RWPE2 (cell line): Measurements from ENCODE around the gene UNC5CL.

Source experiments
- ATAC-seq: fragments of 200-7000 bp; cut with Tn5 transposase; 3 replicates; pipeline ENCODE4 v1.9.1; 2021; ENCODE audit warnings: low read depth
- DNase-seq: peaks from one replicate; pipeline ENCODE4 v3.0.0-alpha.2; 2020; ENCODE audit warnings: low spot score
- H3K27ac ChIP-seq: fragments of 450-650 bp; 2 replicates; pipeline ENCODE4 v1.5.1; 2017; ENCODE audit warnings: mild to moderate bottlenecking; ENCODE audit not compliant: poor library complexity, severe bottlenecking
- H3K27me3 ChIP-seq: fragments of 250-450 bp; sonication (Bioruptor Pico); 2 replicates; pipeline ENCODE4 v1.5.1; 2021; ENCODE audit warnings: mild to moderate bottlenecking, moderate library complexity; ENCODE audit not compliant: insufficient read depth, poor library complexity, severe bottlenecking
- H3K36me3 ChIP-seq: fragments of 250-450 bp; sonication (Bioruptor Pico); 2 replicates; pipeline ENCODE4 v1.5.1; 2020; ENCODE audit warnings: low read depth, mild to moderate bottlenecking, moderate library complexity
- H3K4me1 ChIP-seq: fragments of 250-450 bp; sonication (Bioruptor Pico); 2 replicates; pipeline ENCODE4 v1.5.1; 2021; ENCODE audit warnings: mild to moderate bottlenecking, moderate library complexity; ENCODE audit not compliant: insufficient read depth, poor library complexity, severe bottlenecking
- H3K4me3 ChIP-seq: fragments of 250-450 bp; sonication (Bioruptor Pico); 2 replicates; pipeline ENCODE4 v1.5.1; 2021; ENCODE audit warnings: mild to moderate bottlenecking, moderate library complexity; ENCODE audit not compliant: severe bottlenecking
- H3K9me3 ChIP-seq: fragments of 250-450 bp; sonication (Bioruptor Pico); 2 replicates; pipeline ENCODE4 v1.5.1; 2021; ENCODE audit warnings: mild to moderate bottlenecking, moderate library complexity; ENCODE audit not compliant: severe bottlenecking
- CTCF ChIP-seq: fragments of 450-650 bp; IDR thresholded peaks from one replicate; pipeline ENCODE4 v1.5.1; 2017; ENCODE audit warnings: mild to moderate bottlenecking, moderate library complexity; ENCODE audit not compliant: poor library complexity, severe bottlenecking

Gene UNC5CL

GRCh38 chr6:41000248-41000647 is 38.8 kb downstream of the UNC5CL start:
- H3K27me3 ChIP-seq, result no peaks in the 10 kb centered on the region
- TF ChIP-seq CTCF, result no peak
- DNase-seq (no peak), ATAC-seq (no peak)
- H3K27ac ChIP-seq, result no peak overlapping the region
- H3K36me3 ChIP-seq, result no peaks in the 10 kb centered on the region
- H3K4me3 ChIP-seq, result no peak overlapping the region
- peaks cover 11% of the 10 kb centered on the region for H3K4me1 ChIP-seq
- no peaks in the 10 kb centered on the region for H3K9me3 ChIP-seq

DNA sequence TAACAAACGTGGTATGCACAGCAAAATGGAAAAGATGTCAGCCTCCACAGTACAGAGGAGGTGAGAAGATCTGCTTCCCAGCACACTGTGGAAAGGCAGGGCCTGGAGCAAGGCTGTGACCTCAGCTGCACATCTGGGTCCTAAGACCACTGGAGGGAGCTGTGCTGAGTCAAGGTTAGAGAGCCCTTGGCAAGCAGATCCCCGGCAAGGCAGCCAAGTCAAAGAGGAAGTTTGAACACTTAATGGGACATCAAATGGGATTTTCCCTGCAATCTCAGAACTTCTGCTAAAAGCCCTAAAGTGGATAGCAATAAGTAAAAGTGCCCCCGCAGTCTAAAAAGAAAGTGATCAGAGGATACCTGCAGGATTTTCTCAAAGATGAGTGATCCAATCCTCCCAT is 39.5 kb downstream of the UNC5CL start:
- ATAC-seq (peak; percentile 41; the same call in 1 of the 3 replicates), DNase-seq (no peak)
- peak; percentile 8 for TF ChIP-seq CTCF
- no peaks in the 10 kb centered on the region for H3K27me3 ChIP-seq
- H3K4me3 ChIP-seq, result no peak overlapping the region
- no peak overlapping the region for H3K27ac ChIP-seq
- H3K9me3 ChIP-seq, result no peaks in the 10 kb centered on the region
- peaks cover 11% of the 10 kb centered on the region for H3K4me1 ChIP-seq
- H3K36me3 ChIP-seq, result no peaks in the 10 kb centered on the region

DNA sequence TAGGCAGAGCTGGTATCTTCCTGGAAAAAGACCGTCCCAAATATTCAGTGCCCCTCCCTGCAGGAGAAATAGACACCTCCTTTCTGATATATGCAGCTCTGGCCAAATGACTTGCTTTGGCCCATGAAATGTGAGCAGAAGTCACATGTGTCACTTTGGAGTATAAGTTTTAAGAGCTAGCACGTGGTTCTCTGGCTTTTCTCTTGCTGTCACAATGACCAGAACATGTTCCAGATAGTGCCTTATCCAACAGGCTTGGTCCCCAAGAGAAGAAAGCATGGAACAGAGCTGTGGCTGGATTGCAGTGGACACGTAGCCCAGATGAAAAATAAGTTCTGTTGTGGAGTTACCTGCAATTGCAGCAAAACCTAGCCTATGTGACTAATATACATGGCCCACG is 40.4 kb downstream of the UNC5CL start:
- TF ChIP-seq CTCF, result no peak
- DNase-seq, result no peak
- H3K4me1 ChIP-seq, result peaks cover 11% of the 10 kb centered on the region

DNA sequence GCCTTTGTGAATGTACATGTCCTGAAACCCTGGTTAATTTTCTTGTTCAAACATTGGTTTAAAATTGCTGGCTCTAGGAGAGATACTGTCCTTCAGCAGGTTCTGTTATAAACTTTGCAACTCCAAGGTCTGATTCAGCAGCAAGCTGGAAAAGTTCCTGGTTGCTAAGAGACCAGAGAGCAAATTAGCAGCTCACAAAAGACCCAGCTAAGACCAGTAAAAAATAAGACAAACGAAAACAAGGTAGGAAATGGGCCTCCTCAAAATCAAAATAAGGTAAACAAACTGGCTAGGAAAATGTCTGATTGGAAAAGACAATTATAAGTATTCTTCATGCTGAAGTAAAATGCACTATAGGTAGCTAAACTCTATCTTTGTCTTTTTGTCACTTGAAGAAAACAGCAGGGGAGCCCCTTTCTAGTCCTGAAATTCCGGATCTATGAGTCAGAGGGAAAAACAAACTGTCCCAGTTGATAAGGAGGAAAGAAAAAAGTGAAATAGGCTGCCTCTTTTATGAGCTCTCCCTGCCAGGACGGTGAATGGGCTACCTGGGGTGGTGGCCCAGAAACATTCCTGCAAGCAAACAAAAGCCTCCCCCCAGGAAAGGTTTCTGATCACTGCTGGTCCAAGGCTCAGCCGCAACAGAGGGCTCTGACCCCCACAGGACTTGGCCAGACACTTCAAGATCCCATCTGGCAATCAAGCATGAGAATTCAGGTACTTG is 41.6 kb downstream of the UNC5CL start:
- peaks cover 11% of the 10 kb centered on the region for H3K4me1 ChIP-seq
- no peaks in the 10 kb centered on the region for H3K9me3 ChIP-seq
- H3K27me3 ChIP-seq, result no peaks in the 10 kb centered on the region
- H3K36me3 ChIP-seq, result no peaks in the 10 kb centered on the region
- H3K27ac ChIP-seq, result peak overlapping the region; percentile 44
- no peak for TF ChIP-seq CTCF
- H3K4me3 ChIP-seq, result no peak overlapping the region
- no peak for DNase-seq
- ATAC-seq, result peak; percentile 69

More for the DNA sequence above, 40.4 kb downstream of the UNC5CL start:
- Histone ChIP-seq H3K27me3 (no peaks in the 10 kb centered on the region), H3K27ac (no peak overlapping the region), H3K9me3 (no peaks in the 10 kb centered on the region), H3K36me3 (no peaks in the 10 kb centered on the region), H3K4me3 (no peak overlapping the region)
- no peak for ATAC-seq

- no peak overlapping the region for H3K4me3 ChIP-seq
- peak overlapping the region; percentile 44 for H3K27ac ChIP-seq
- no peaks in the 10 kb centered on the region for H3K36me3 ChIP-seq
- no peak; the same call in 2 of the 3 replicates for ATAC-seq
- no peak for TF ChIP-seq CTCF
- H3K9me3 ChIP-seq, result no peaks in the 10 kb centered on the region
- no peak for DNase-seq
- no peaks in the 10 kb centered on the region for H3K27me3 ChIP-seq
- peaks cover 11% of the 10 kb centered on the region for H3K4me1 ChIP-seq
Observed at GRCh38 chr6:40996591-40997233, 42.3 kb downstream of the UNC5CL start.
